ENCODE data around the gene MAS1.
"Not testable (repeated sequence)": the region's sequence is repeated elsewhere in the genome, so short reads cannot be mapped to it uniquely, and the experiment has no call there.

MAS1 gene

DNA sequence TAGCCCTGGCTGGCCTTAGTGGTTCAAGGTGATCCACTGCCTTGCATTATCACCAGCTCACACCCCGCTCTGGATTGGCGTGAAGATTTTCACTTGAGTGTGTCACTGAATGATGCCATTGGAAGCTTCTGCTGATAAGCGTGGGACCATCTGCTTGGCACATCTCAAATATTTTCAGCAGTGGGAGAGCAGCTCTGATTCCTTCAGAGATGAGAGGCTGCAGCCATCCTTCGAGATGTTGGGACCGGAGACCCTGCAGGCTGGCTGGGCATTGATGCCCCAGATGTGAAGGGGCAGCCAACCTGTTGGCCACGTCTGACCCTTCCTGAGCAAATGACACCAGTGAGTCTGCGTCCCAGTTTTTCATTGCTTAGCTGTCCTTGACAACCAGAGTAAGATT lies at the start of gene MAS1:
Gene MAS1 (plus strand): TSS at position 197 of the 400 bp plus-strand sequence. CDS start 15,968 bp downstream, outside the sequence.
- no peak for DNase-seq

- no peak for DNase-seq
These were observed 48.8 kb upstream of the MAS1 start for GRCh38 chr6:159842035-159842434.

GRCh38 chr6:159844737-159845645 lies 45.8 kb upstream of the MAS1 start:
- no peak for DNase-seq

GRCh38 chr6:159848552-159848951 lies 42.2 kb upstream of the MAS1 start:
- not testable (repeated sequence) for DNase-seq

DNA sequence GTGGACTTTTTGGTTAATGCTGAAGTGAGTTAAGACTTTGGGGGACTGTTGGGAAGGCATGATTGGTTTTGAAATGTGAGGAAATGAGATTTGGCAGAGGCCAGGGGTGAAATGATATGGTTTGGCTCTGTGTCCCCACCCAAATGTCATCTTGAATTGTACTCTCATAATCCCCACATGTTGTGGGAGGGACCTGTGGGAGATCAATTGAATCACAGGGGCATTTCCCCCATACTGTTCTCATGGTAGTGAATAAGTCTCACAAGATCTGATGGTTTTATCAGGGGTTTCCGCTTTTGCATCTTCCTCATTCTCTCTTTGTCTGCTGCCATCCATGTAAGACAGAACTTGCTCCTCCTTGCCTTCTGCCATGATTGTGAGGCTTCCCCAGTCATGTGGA lies 40.9 kb upstream of the MAS1 start:
- not testable (repeated sequence) for DNase-seq

DNA sequence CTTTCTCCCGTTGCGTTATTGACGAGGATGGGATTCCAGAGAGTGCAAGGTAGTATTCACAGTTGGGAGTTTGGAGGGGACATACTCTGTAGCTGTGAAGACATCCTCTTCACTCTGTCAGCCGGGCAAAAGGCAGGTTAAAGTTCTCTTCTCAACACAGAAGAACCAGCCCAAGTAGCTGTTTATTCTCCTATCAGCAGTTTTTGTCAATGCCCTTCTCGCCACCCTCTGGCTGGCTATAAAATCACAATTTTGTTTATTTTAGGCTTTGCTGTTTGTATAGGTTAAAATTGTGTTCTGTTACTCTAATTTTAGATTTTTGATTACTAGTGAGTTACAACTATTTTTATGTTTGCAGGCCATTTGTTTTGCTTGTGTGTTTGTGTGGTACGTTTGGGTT lies 37.9 kb upstream of the MAS1 start:
- DNase-seq: no peak

DNA sequence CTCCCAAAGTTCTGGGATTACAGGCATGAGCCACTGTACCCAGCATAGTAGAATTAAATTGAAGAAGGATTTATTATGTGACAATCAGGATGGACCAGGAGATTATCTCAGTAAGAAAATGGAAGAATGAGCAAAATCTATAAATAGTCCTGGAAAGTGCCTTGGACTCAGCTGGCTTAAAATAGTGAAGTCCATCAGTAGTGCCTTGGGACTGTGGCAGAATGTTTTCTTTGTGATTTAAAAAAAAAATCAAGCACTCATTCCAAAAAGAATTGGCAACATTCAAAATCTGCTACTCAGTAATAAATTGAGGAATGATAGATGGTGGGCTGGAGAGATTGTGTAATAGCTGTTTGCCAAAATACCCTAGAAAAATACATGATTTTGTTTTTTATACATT lies 37.0 kb upstream of the MAS1 start:
- DNase-seq: no peak

GRCh38 chr6:159854959-159855358 lies 35.8 kb upstream of the MAS1 start:
- DNase-seq: no peak

- DNase-seq: no peak
These were observed 32.5 kb upstream of the MAS1 start for GRCh38 chr6:159858259-159858658.

- no peak for DNase-seq
These were observed 30.3 kb upstream of the MAS1 start for GRCh38 chr6:159860482-159860881.

DNA sequence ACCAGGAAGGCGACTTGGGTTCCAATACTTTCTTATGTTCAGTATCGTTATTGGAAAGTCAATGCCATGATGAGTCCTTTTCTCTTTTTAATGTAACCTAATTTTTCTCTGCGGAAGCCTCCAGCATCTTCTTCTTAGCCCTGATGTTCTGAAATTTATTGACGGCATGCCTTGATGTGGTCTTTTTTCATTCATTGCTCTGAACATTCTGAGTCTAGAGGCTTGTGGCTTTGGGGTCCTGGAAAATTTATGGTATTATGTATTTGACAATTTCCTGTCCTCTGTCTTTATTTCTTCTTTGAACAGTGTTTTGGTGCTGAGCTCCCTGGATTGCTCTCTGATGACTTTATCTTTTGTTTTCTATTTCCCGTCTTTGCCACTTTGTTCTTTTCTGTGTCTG lies 28.7 kb upstream of the MAS1 start:
- DNase-seq: no peak

DNA sequence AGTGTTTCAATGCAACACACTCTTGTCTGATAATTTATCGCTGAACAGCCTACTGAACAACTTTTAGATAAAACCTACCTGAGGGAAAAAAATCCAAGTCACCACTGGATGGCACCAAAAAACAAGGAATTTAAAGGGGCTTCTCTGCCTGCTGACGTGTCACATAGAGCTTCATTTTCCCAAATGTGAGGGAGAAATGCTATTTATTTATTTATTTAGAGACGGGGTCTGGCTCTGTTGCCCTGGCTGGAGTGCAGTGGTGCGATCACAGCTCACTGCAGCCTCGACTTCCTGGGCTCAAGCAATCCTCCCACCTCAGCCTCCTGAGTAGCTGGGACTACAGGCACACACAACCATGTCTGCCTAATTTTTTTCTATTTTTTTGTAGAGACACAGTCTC lies 27.4 kb upstream of the MAS1 start:
- not testable (repeated sequence) for DNase-seq

DNA sequence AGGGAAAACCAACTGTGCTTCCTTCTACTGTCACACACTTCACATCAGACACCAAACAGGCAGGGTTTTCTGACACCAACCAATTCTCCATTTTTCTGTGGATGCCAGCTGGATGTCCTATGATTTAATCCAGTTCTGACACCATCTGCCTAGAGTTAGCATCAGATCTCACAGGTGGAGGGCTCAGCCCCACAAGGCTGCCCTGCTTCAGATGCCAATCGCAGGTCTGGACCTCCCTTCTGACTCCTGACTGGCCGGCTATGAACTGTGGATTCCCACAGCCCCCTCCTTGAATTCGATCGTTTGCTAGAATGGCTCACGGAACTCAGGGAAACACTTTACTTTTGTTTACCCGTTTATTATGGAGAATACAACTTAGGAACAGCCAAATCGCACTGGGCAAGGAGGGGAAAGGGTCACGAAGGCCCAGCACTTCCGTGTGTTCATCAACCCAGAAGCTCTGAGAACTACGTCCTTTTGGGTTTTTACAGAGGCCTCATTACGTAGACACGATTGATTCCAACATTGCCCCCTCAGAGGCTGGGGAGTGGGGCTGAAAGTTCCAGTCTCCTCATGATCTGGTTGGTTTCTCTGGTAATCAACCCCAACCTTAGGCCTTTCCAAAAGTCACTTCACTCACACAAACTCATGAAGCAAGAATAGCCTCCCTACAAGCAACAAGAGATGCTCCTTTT lies 25.4 kb upstream of the MAS1 start:
- no peak for DNase-seq

GRCh38 chr6:159866286-159867247 lies 24.2 kb upstream of the MAS1 start:
- DNase-seq: no peak

GRCh38 chr6:159871241-159871640 lies 19.5 kb upstream of the MAS1 start:
- DNase-seq: no peak

DNA sequence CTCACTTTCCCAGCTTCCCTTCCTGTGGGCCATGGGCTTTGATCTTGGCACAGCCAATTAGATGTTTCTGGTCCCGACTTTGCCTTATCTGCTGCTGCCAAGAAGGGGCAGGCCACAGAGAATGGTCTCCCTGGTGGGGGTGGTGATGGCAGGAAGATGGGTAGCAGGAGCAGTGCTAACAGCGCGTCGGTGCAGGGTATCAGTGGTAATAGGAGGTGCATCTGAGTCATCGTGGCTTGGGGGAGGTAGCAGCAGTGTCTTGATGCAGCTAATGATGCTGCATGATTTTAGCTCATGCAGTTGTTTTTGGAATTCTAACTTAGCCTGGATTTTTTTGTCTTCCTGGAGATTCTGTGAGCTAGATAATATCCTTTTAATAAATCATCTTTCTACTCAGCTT lies 18.9 kb upstream of the MAS1 start:
- DNase-seq: no peak

DNA sequence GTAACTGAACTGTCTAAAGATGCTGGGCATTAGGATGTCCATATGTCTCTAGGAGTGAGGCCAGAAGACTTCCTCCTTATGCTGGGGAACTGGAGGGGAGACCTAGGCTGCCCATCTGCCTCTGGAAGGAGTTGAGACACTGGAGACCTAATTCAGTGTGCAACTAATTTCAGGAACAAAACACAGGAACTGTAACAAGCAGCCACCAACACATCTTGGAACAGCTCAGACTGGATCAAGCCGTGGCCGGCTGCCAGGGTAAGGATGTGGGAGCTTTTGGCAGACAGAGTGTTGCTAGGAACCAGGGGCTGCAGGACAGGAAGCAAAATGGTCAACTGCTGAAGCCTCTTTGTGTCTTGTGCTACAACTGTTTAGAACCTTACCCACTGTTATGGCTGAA lies 16.4 kb upstream of the MAS1 start:
- DNase-seq: no peak

- DNase-seq: no peak
These were observed 15.6 kb upstream of the MAS1 start for GRCh38 chr6:159875194-159875593.

DNA sequence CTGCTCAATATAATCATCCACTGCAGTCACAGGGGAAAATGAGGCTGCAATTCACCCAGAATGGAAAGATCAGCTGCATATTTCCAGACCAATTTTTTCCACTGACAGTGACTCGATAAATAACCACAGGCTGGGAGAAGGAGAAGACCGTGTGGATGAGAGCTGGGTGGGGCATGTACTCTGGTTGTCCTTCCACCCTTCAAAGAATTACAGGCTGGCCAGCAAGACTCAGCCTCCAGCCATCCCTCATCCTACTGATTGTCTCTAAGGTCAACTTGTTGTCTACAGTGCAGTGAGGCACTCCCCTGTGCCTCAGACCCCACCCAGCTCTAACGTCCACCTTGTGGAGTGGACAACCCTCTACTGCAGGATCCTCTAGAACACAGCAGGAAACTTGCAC lies 14.5 kb upstream of the MAS1 start:
- DNase-seq: no peak

DNA sequence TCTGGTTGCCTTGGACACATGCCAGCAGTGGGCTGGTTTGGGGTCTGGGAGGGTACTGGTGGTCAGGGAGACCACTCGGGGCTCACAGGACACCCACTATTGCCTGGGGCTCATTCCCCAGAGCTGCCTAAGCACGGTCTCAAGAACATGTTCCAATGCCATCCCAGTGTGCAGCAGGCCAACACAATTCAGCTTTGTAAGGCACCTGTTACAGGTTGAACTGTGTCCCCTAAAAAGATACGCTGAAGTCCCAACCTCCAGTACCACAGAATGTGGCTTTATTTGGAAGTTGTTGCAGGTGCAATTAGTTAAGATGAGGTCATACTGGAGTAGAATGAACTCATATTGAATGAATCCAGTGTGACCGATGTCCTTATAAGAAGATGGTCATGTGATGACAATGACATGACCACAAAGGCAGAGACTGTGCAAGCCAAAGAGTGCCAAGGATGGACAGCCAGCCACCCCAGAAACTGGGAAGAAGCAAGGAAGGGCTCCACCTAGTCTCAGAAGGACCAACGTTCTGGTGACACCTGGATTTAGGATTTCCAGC lies 13.5 kb upstream of the MAS1 start:
- DNase-seq: no peak

DNA sequence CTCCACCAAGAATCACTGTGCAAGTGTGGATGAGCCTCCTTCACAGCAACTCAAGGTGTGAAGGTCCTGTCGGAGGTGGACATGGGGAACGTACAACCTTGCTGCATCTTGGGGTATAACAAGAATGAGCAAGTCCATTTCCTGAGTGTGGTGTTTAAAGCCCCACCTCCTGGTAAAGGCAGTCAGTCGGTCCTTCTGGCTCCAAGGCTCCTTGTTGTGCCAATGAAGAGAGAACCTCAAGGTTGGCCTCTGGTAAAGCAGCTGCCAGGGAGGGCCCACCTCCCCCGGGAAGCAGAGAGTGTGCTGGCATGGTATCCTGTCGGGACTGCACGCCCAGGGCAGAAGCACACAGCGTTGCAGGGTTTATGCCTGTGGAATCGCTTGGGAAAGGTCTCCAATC lies 12.4 kb upstream of the MAS1 start:
- DNase-seq: no peak

DNA sequence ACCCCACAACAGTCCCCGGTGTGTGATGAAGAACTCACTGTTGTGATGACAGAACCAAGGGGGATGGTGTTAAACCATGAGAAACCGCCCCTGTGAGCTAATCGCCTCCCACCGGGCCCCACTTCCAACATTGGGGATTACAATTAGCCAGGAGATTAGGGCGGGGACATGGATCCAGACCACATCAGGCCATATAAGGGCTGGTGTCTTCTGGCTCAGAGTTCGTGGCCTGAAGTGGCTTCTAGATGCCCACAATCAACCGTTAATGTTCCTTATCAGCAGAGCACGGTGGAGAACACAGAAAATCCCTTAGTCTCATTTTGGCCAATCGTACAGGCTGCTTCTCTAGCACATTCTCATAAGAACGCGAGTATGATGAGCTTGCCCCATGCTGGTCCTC lies 10.9 kb upstream of the MAS1 start:
- DNase-seq: no peak

All from SIG-M5 (cell line).